ENCODE data around the gene ZNF579. TPM values are rescaled to one million over a fixed set of nuclear protein-coding genes. Genes with fewer than 3 reads are reported as not detected.
"Not testable (repeated sequence)": the region's sequence is repeated elsewhere in the genome, so short reads cannot be mapped to it uniquely, and the experiment has no call there.

ZNF579 gene
- total RNA-seq, 1 donor from 2014 or later = 10.7 TPM

- Mint-ChIP-seq H3K36me3 (ENCODE audit: low read depth) (peaks cover under 1% of the 10 kb centered on the region), H3K27me3 (ENCODE audit: low read depth) (peaks cover 13% of the 10 kb centered on the region), H3K9me3 (no peaks in the 10 kb centered on the region), H3K4me3 (ENCODE audit: low read depth) (no peak overlapping the region), H3K27ac (no peak overlapping the region), H3K4me1 (ENCODE audit: low read depth) (peaks cover 23% of the 10 kb centered on the region)
- intact Hi-C loops (cut with micrococcal nuclease) = loop anchor here (5.0 kb wide), 1 partner anchor 42 kb away; no protein-coding TSS in a partner anchor
- no peak for DNase-seq (ENCODE audit: low spot score)
These were observed 4.2 kb upstream of the ZNF579 start for GRCh38 chr19:55584871-55585270.

- H3K4me3 Mint-ChIP-seq (ENCODE audit: low read depth); H3K27ac Mint-ChIP-seq; H3K36me3 Mint-ChIP-seq (ENCODE audit: low read depth); intact Hi-C loops (cut with micrococcal nuclease); DNase-seq (ENCODE audit: low spot score); H3K9me3 Mint-ChIP-seq: not testable (repeated sequence)
- Mint-ChIP-seq H3K27me3 (ENCODE audit: low read depth) (peaks cover 13% of the 10 kb centered on the region), H3K4me1 (ENCODE audit: low read depth) (peaks cover 27% of the 10 kb centered on the region)
These were observed 3.2 kb upstream of the ZNF579 start for GRCh38 chr19:55583897-55584296.

GRCh38 chr19:55582284-55582683, 1.6 kb upstream of the ZNF579 start:
- DNase-seq (ENCODE audit: low spot score); H3K36me3 Mint-ChIP-seq (ENCODE audit: low read depth); H3K9me3 Mint-ChIP-seq; H3K27ac Mint-ChIP-seq; intact Hi-C loops (cut with micrococcal nuclease); H3K4me3 Mint-ChIP-seq (ENCODE audit: low read depth): not testable (repeated sequence)
- H3K27me3 Mint-ChIP-seq (ENCODE audit: low read depth) = peaks cover 11% of the 10 kb centered on the region
- H3K4me1 Mint-ChIP-seq (ENCODE audit: low read depth) = peaks cover 25% of the 10 kb centered on the region

- H3K36me3 Mint-ChIP-seq (ENCODE audit: low read depth) = peaks cover 14% of the 10 kb centered on the region
- intact Hi-C loops (cut with micrococcal nuclease) = no loop called here
- H3K27me3 Mint-ChIP-seq (ENCODE audit: low read depth) = peaks cover 8% of the 10 kb centered on the region
- DNase-seq (ENCODE audit: low spot score) = no peak
- peak overlapping the region; percentile 33 for H3K4me3 Mint-ChIP-seq (ENCODE audit: low read depth)
- H3K27ac Mint-ChIP-seq = no peak overlapping the region
- peaks cover 22% of the 10 kb centered on the region for H3K4me1 Mint-ChIP-seq (ENCODE audit: low read depth)
- H3K9me3 Mint-ChIP-seq = no peaks in the 10 kb centered on the region
These were observed 1.2 kb upstream of the ZNF579 start for GRCh38 chr19:55581823-55582223.

- peaks cover 16% of the 10 kb centered on the region for H3K36me3 Mint-ChIP-seq (ENCODE audit: low read depth)
- intact Hi-C loops (cut with micrococcal nuclease) = no loop called here
- H3K27ac Mint-ChIP-seq = no peak overlapping the region
- H3K27me3 Mint-ChIP-seq (ENCODE audit: low read depth) = peaks cover 8% of the 10 kb centered on the region
- H3K9me3 Mint-ChIP-seq = no peaks in the 10 kb centered on the region
- H3K4me3 Mint-ChIP-seq (ENCODE audit: low read depth) = peak overlapping the region; percentile 88
- peaks cover 22% of the 10 kb centered on the region for H3K4me1 Mint-ChIP-seq (ENCODE audit: low read depth)
- DNase-seq (ENCODE audit: low spot score) = no peak
These were observed 636 bp upstream of the ZNF579 start for GRCh38 chr19:55581145-55581822.

- H3K4me3 Mint-ChIP-seq (ENCODE audit: low read depth) = peak overlapping the region; percentile 88
- H3K4me1 Mint-ChIP-seq (ENCODE audit: low read depth) = peaks cover 15% of the 10 kb centered on the region
- H3K36me3 Mint-ChIP-seq (ENCODE audit: low read depth) = peaks cover 16% of the 10 kb centered on the region
- H3K27me3 Mint-ChIP-seq (ENCODE audit: low read depth) = peaks cover under 1% of the 10 kb centered on the region
- intact Hi-C loops (cut with micrococcal nuclease) = loop anchor here (1.0 kb wide), 2 partner anchors 19 to 25 kb away; partner anchors contain the start of genes FIZ1 and ZNF865
- peak overlapping the region; percentile 81 for H3K27ac Mint-ChIP-seq
- no peak for DNase-seq (ENCODE audit: low spot score)
- no peaks in the 10 kb centered on the region for H3K9me3 Mint-ChIP-seq
These were observed 654 bp downstream of the ZNF579 start for GRCh38 chr19:55579766-55580621.

GRCh38 chr19:55578761-55579747, 1.6 kb downstream of the ZNF579 start:
- no peaks in the 10 kb centered on the region for H3K9me3 Mint-ChIP-seq
- DNase-seq (ENCODE audit: low spot score) = no peak
- intact Hi-C loops (cut with micrococcal nuclease) = no loop called here
- H3K27me3 Mint-ChIP-seq (ENCODE audit: low read depth) = no peaks in the 10 kb centered on the region
- H3K4me1 Mint-ChIP-seq (ENCODE audit: low read depth) = peaks cover 15% of the 10 kb centered on the region
- H3K4me3 Mint-ChIP-seq (ENCODE audit: low read depth) = peak overlapping the region; percentile 88
- H3K27ac Mint-ChIP-seq = peak overlapping the region; percentile 81
- peaks cover 16% of the 10 kb centered on the region for H3K36me3 Mint-ChIP-seq (ENCODE audit: low read depth)

GRCh38 chr19:55578031-55578760, 2.5 kb downstream of the ZNF579 start:
- Mint-ChIP-seq H3K36me3 (ENCODE audit: low read depth) (peaks cover 16% of the 10 kb centered on the region), H3K4me1 (ENCODE audit: low read depth) (peaks cover 15% of the 10 kb centered on the region), H3K27ac (no peak overlapping the region), H3K27me3 (ENCODE audit: low read depth) (no peaks in the 10 kb centered on the region), H3K9me3 (no peaks in the 10 kb centered on the region), H3K4me3 (ENCODE audit: low read depth) (no peak overlapping the region)
- intact Hi-C loops (cut with micrococcal nuclease) = no loop called here
- no peak for DNase-seq (ENCODE audit: low spot score)

GRCh38 chr19:55576746-55577145, 3.9 kb downstream of the ZNF579 start:
- H3K4me3 Mint-ChIP-seq (ENCODE audit: low read depth) = peak overlapping the region; percentile 13
- H3K9me3 Mint-ChIP-seq = no peaks in the 10 kb centered on the region

GRCh38 chr19:55573929-55574328, 6.7 kb downstream of the ZNF579 start:
- H3K4me1 Mint-ChIP-seq (ENCODE audit: low read depth); H3K27ac Mint-ChIP-seq; intact Hi-C loops (cut with micrococcal nuclease); DNase-seq (ENCODE audit: low spot score); H3K4me3 Mint-ChIP-seq (ENCODE audit: low read depth); H3K9me3 Mint-ChIP-seq; H3K27me3 Mint-ChIP-seq (ENCODE audit: low read depth): not testable (repeated sequence)
- H3K36me3 Mint-ChIP-seq (ENCODE audit: low read depth) = peaks cover 11% of the 10 kb centered on the region

More at GRCh38 chr19:55576746-55577145, 3.9 kb downstream of the ZNF579 start:
- DNase-seq (ENCODE audit: low spot score) = no peak
- intact Hi-C loops (cut with micrococcal nuclease) = no loop called here
- H3K4me1 Mint-ChIP-seq (ENCODE audit: low read depth) = peaks cover 12% of the 10 kb centered on the region
- H3K27ac Mint-ChIP-seq = no peak overlapping the region
- no peaks in the 10 kb centered on the region for H3K27me3 Mint-ChIP-seq (ENCODE audit: low read depth)
- peaks cover 16% of the 10 kb centered on the region for H3K36me3 Mint-ChIP-seq (ENCODE audit: low read depth)

GRCh38 chr19:55569477-55569876, 11.2 kb downstream of the ZNF579 start:
- DNase-seq (ENCODE audit: low spot score); H3K27ac Mint-ChIP-seq; H3K9me3 Mint-ChIP-seq; H3K4me1 Mint-ChIP-seq (ENCODE audit: low read depth); H3K4me3 Mint-ChIP-seq (ENCODE audit: low read depth); intact Hi-C loops (cut with micrococcal nuclease); H3K27me3 Mint-ChIP-seq (ENCODE audit: low read depth); H3K36me3 Mint-ChIP-seq (ENCODE audit: low read depth): not testable (repeated sequence)

All from activated T-helper 2 cell treated with anti-CD3 and anti-CD28 coated beads, Interferon-gamma antibody, Interleukin-2, Interleukin-4, amounts not matched to agents 10 μg/mL and 5 μg/mL and 100 μg/mL, durations not matched to agents 14 hours and 24 hours and 36 hours (primary cell).